ENCODE data around the gene GHDC. TPM values are rescaled to one million over a fixed set of nuclear protein-coding genes. Genes with fewer than 3 reads are reported as not detected.

GHDC gene
- total and polyA plus RNA-seq, 2 of the 13 experiments (the other 11 are each of a cell fraction or from before 2014, with no cell fraction given), result 15.4 to 22.5 TPM

- no peak for TF ChIP-seq NFAT5 (CRISPR knock-in tag; IDR thresholded peaks at IDR 0.05)
- TF ChIP-seq ETS1 (CRISPR knock-in tag; IDR thresholded peaks at IDR 0.05), result no peak
- TF ChIP-seq ZSCAN5A (CRISPR knock-in tag; IDR thresholded peaks at IDR 0.05; ENCODE audit: borderline replicate concordance), result no peak
- TF ChIP-seq ASH2L (IDR thresholded peaks at IDR 0.05; ENCODE audit: insufficient read length, low read depth, low read length), result no peak
- TF ChIP-seq DDIT3 (CRISPR knock-in tag; IDR thresholded peaks at IDR 0.05), result no peak
- TF ChIP-seq ZNF740 (CRISPR knock-in tag; IDR thresholded peaks at IDR 0.05), result no peak
- TF ChIP-seq DNMT3B (CRISPR knock-in tag; conservative IDR thresholded peaks at IDR 0.05), result no peak
- no peak for TF ChIP-seq KLF9 (CRISPR knock-in tag; IDR thresholded peaks at IDR 0.05; ENCODE audit: low read depth)
- TF ChIP-seq ZNF20 (CRISPR knock-in tag; IDR thresholded peaks at IDR 0.05), result no peak
- no peak for TF ChIP-seq BCL6 (CRISPR knock-in tag; IDR thresholded peaks at IDR 0.05)
- TF ChIP-seq ZNF567 (CRISPR knock-in tag; IDR thresholded peaks at IDR 0.05; ENCODE audit: borderline replicate concordance), result no peak
- no peak for TF ChIP-seq ZNF672 (CRISPR knock-in tag; IDR thresholded peaks at IDR 0.05)
- no peak for TF ChIP-seq ZNF18 (CRISPR knock-in tag; IDR thresholded peaks at IDR 0.05; ENCODE audit: insufficient replicate concordance)
- peak; percentile 93 for TF ChIP-seq TFDP1 (CRISPR knock-in tag; IDR thresholded peaks at IDR 0.05; ENCODE audit: borderline replicate concordance)
- no peak; the same call in 1 of the 2 replicates for TF ChIP-seq MXD4 (CRISPR knock-in tag; IDR thresholded peaks at IDR 0.05)
- no peak for TF ChIP-seq ADNP (CRISPR knock-in tag; IDR thresholded peaks at IDR 0.05)
- TF ChIP-seq RXRA (CRISPR knock-in tag; IDR thresholded peaks at IDR 0.05), result no peak; the same call in 1 of the 2 replicates
These were observed 13.1 kb downstream of the GHDC start, which contains the start of gene KCNH4 (continued) for GRCh38 chr17:42180922-42181850.
